ENCODE results near the gene STAM. TPM values are rescaled to one million over a fixed set of nuclear protein-coding genes. Genes with fewer than 3 reads are reported as not detected.

Gene STAM
- total RNA-seq, 6 donors from 2014 or later, result 18.9 to 85.1 (median 31.2) TPM

DNA sequence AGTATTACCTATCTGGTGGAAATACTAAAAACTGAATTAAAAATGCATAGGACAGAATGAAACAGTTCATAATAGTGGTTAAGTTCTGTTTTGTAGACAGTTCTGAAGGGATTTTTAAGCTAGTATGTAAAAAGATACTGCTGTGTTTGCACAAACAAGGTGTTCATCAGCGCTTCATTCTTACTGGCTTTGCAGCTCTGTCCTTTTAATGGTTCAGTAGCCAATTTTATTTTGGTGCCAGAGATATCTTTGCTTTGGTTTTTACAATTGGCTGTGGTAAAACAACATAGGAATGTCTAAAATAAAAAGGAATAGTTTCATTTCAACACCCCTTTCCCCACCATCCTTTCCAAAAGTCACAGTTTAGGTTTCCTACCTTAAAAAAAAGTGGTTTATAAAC lies 33.0 kb downstream of the STAM start:
- TF ChIP-seq, protein P1, sequence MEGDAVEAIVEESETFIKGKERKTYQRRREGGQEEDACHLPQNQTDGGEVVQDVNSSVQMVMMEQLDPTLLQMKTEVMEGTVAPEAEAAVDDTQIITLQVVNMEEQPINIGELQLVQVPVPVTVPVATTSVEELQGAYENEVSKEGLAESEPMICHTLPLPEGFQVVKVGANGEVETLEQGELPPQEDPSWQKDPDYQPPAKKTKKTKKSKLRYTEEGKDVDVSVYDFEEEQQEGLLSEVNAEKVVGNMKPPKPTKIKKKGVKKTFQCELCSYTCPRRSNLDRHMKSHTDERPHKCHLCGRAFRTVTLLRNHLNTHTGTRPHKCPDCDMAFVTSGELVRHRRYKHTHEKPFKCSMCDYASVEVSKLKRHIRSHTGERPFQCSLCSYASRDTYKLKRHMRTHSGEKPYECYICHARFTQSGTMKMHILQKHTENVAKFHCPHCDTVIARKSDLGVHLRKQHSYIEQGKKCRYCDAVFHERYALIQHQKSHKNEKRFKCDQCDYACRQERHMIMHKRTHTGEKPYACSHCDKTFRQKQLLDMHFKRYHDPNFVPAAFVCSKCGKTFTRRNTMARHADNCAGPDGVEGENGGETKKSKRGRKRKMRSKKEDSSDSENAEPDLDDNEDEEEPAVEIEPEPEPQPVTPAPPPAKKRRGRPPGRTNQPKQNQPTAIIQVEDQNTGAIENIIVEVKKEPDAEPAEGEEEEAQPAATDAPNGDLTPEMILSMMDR (IDR thresholded peaks at IDR 0.05), result no peak
- TF ChIP-seq POLR2A (IDR thresholded peaks at IDR 0.05) (no peak), EP300 (IDR thresholded peaks at IDR 0.05) (no peak), POLR2AphosphoS5 (IDR thresholded peaks at IDR 0.05) (no peak)
- H3K9me3 ChIP-seq, result no peaks in the 10 kb centered on the region
- no peak overlapping the region for H3K27ac ChIP-seq
- H3K4me3 ChIP-seq, result no peak overlapping the region
- DNase-seq (no peak), ATAC-seq (ENCODE audit: low FRiP score in 2 of 2) (no peak)
- H3K36me3 ChIP-seq, result no peaks in the 10 kb centered on the region
- H3K4me1 ChIP-seq, result peaks cover 0 to 9% (median 5%) of the 10 kb centered on the region in 4 donors
- 95 to 100% methylated on average over 1 of the region's 1 CpG for WGBS, 2 donors
- no peaks in the 10 kb centered on the region for H3K27me3 ChIP-seq

DNA sequence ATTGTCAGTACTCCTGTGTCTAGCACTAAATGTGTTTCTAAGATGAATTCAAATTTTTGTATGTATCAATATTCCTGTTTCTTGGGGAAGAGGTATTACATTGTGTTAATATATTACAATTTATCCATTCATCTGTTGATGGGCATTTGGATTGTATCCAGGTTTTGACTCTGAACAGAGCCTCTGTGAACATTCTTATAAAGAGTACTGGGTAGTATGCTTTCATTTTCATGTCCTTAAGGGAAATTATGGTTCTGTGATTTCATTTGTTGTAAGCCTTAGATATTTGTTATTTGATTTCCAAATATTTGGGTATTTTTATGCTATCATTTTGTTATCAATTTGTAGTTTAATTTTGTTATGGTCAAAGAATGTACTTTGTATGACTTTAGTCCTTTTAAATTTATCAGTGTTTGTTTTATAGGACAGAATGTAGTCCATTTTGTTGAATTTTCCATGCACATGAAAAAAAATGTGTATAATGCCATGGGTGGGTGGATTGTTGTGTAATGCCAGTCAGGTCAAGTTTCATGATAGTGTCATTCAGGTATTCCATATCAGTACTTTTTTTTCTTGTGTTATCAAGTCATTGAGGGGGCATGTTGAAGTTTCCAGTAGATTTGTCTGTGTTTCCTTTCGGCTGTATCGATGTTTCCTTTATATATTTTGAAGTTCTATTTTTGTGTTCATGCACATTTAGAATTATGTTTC lies 38.4 kb downstream of the STAM start:
- H3K27me3 ChIP-seq, result no peaks in the 10 kb centered on the region
- no peak overlapping the region for H3K4me3 ChIP-seq
- H3K27ac ChIP-seq, result no peak overlapping the region
- no peak for ATAC-seq (ENCODE audit: low FRiP score in 2 of 2)
- WGBS, 2 donors, result 49 to 51% methylated on average over 2 of the region's 2 CpGs
- TF ChIP-seq POLR2A (IDR thresholded peaks at IDR 0.05) (no peak), POLR2AphosphoS5 (IDR thresholded peaks at IDR 0.05) (no peak), EP300 (IDR thresholded peaks at IDR 0.05) (no peak)
- TF ChIP-seq, protein P1 (IDR thresholded peaks at IDR 0.05), result no peak
- H3K9me3 ChIP-seq, result no peaks in the 10 kb centered on the region
- H3K36me3 ChIP-seq, result peaks cover 0 to 3% (median 0%) of the 10 kb centered on the region in 4 donors
- peaks cover 0 to 10% (median 1%) of the 10 kb centered on the region in 4 donors for H3K4me1 ChIP-seq
- no peak for DNase-seq

DNA sequence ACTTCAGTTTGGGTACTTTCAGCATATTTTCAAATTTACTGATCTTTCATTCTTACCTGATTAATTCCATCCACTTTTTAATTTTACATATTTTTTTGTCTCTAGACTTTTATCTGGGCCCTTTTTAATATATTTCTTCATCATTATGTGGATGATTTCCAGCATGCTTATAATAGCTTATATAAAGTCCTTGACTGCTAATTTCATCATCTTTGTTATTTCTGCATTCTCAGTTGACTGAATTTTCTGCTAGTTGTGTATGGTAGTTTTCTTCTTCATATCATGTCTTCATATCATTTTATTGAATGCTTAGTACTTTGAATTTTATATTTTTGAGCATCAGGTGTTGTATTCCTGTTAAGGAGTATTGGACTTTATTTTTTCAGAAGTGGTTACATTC lies 39.6 kb downstream of the STAM start:
- H3K27ac ChIP-seq, result no peak overlapping the region
- ATAC-seq (ENCODE audit: low FRiP score in 2 of 2), result no peak
- no peak for TF ChIP-seq EP300 (IDR thresholded peaks at IDR 0.05)
- TF ChIP-seq POLR2A (IDR thresholded peaks at IDR 0.05), result no peak
- TF ChIP-seq POLR2AphosphoS5 (IDR thresholded peaks at IDR 0.05), result no peak
- TF ChIP-seq, protein P1 (IDR thresholded peaks at IDR 0.05), result no peak

DNA sequence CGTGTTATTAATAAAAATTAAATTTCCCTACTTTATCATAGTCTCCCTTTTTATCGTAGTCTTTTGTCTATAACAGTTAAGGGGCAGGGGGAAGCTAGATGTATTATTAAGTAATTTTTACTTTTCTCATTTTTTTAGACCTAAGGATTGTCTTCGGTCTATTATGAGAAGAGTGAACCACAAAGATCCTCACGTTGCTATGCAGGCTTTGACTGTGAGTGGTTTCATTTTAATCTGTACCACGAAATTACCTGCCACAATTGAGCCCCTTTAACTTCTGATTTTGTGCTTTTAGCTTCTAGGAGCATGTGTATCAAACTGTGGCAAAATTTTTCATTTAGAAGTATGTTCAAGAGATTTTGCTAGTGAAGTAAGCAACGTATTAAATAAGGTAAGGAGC lies 40.6 kb downstream of the STAM start:
- no peak overlapping the region for H3K4me3 ChIP-seq
- 80 to 90% methylated on average over 6 of the region's 6 CpGs for WGBS, 2 donors
- TF ChIP-seq EP300 (IDR thresholded peaks at IDR 0.05) (no peak), POLR2A (IDR thresholded peaks at IDR 0.05) (no peak), POLR2AphosphoS5 (IDR thresholded peaks at IDR 0.05) (no peak)
- TF ChIP-seq, protein P1 (IDR thresholded peaks at IDR 0.05), result no peak

More for the DNA sequence above, 39.6 kb downstream of the STAM start:
- Histone ChIP-seq H3K9me3 (no peaks in the 10 kb centered on the region), H3K4me1 (peaks cover 0 to 10% (median 1%) of the 10 kb centered on the region in 4 donors), H3K27me3 (no peaks in the 10 kb centered on the region), H3K36me3 (peaks cover 0 to 4% (median 0%) of the 10 kb centered on the region in 4 donors), H3K4me3 (no peak overlapping the region)
- no peak for DNase-seq

More for the DNA sequence above, 40.6 kb downstream of the STAM start:
- Histone ChIP-seq H3K27ac (no peak overlapping the region), H3K9me3 (no peaks in the 10 kb centered on the region), H3K36me3 (peaks cover 0 to 12% (median 0%) of the 10 kb centered on the region in 4 donors), H3K27me3 (no peaks in the 10 kb centered on the region), H3K4me1 (peaks cover 0 to 10% (median 1%) of the 10 kb centered on the region in 4 donors)
- ATAC-seq (ENCODE audit: low FRiP score in 2 of 2) (no peak), DNase-seq (no peak)
